Upper lobe of left lung (tissue), 4 donors: ENCODE results near the gene CDH6.

Experiments used
- EP300 ChIP-seq, 4 donors: sonication (generic); formaldehyde crosslinking; IDR thresholded peaks; one replicate each; pipeline ENCODE4 v1.5.1; 2017; ENCODE audit warnings: antibody characterized with exemption in 4 of 4, control low read depth in 2 of 4
- POLR2AphosphoS5 ChIP-seq, 2 donors: sonication (generic); formaldehyde crosslinking; IDR thresholded peaks; one replicate each; pipeline ENCODE4 v1.5.1; 2017; ENCODE audit warnings: antibody characterized with exemption in 2 of 2
- TF ChIP-seq, protein P1 (sequence below), 6 experiments: fragments of 450-650 bp in 4 of 6; fragments of 200-600 bp in 2 of 6; sonication (generic) in 2 of 6; IDR thresholded peaks; one replicate each; pipeline ENCODE4 v1.5.1; 2016 to 2019; ENCODE audit warnings: antibody characterized with exemption in 6 of 6

DNA sequence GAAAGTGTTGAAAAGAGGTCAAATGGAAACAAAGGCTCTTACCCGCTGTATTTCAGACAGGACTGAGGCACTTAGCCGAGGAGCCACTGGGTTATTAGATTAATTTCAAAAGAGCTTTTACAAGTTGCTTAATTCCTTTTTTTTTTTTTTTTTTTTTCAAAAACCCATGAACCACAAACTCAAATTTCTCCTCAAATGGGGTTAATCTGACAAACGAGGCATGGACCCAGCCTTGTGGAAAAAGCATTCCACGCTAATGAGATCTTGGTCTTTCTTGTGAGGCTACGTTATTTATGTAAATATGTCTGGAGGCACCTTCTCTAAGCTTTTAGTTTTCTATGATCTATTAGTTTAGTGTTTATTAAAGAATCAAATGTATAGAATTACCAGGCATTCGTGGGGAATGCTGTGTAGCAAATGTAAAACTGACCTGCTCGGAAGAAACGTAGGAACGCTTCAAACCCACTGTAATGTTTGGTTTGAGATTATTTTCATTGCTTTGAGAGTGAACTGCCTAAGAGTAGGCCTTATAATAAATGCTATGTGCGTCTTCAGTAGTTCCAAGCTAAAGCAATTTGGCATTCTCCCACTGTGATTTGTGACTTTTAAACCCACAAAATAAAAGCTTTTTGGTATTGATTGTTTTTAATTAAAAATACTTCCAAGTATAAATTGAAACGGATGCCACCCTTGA, 134.7 kb downstream of the CDH6 start:
- TF ChIP-seq POLR2AphosphoS5 (IDR thresholded peaks at IDR 0.05) = no peak
- TF ChIP-seq EP300 (IDR thresholded peaks at IDR 0.05) = no peak
- TF ChIP-seq, protein P1, sequence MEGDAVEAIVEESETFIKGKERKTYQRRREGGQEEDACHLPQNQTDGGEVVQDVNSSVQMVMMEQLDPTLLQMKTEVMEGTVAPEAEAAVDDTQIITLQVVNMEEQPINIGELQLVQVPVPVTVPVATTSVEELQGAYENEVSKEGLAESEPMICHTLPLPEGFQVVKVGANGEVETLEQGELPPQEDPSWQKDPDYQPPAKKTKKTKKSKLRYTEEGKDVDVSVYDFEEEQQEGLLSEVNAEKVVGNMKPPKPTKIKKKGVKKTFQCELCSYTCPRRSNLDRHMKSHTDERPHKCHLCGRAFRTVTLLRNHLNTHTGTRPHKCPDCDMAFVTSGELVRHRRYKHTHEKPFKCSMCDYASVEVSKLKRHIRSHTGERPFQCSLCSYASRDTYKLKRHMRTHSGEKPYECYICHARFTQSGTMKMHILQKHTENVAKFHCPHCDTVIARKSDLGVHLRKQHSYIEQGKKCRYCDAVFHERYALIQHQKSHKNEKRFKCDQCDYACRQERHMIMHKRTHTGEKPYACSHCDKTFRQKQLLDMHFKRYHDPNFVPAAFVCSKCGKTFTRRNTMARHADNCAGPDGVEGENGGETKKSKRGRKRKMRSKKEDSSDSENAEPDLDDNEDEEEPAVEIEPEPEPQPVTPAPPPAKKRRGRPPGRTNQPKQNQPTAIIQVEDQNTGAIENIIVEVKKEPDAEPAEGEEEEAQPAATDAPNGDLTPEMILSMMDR (IDR thresholded peaks at IDR 0.05) = no peak
